Measurements from ENCODE around the gene BCKDHB.
"Not testable (repeated sequence)": the region's sequence is repeated elsewhere in the genome, so short reads cannot be mapped to it uniquely, and the experiment has no call there.

The BCKDHB gene

GRCh38 chr6:80211286-80211685 is 104.8 kb downstream of the BCKDHB start:
- DNase-seq, result no peak

- not testable (repeated sequence) for DNase-seq
These were observed 105.4 kb downstream of the BCKDHB start for GRCh38 chr6:80211890-80212289.

- DNase-seq, result peak in 1 of 2 donors; percentile 31
These were observed 108.1 kb downstream of the BCKDHB start for GRCh38 chr6:80214436-80215022.

- no peak for DNase-seq
These were observed 108.6 kb downstream of the BCKDHB start for GRCh38 chr6:80215063-80215462.

- no peak for DNase-seq
These were observed 111.3 kb downstream of the BCKDHB start for GRCh38 chr6:80217794-80218193.

- no peak for DNase-seq
These were observed 117.3 kb downstream of the BCKDHB start for GRCh38 chr6:80223743-80224212.

GRCh38 chr6:80226151-80226550 is 119.7 kb downstream of the BCKDHB start:
- no peak for DNase-seq

- no peak for DNase-seq
These were observed 120.2 kb downstream of the BCKDHB start for GRCh38 chr6:80226699-80227098.

- DNase-seq, result no peak
These were observed 121.2 kb downstream of the BCKDHB start for GRCh38 chr6:80227545-80228105.

- DNase-seq, result no peak
These were observed 126.8 kb downstream of the BCKDHB start for GRCh38 chr6:80233262-80233661.

- no peak for DNase-seq
These were observed 127.5 kb downstream of the BCKDHB start for GRCh38 chr6:80233958-80234357.

- no peak for DNase-seq
These were observed 127.9 kb downstream of the BCKDHB start for GRCh38 chr6:80234401-80234800.

- no peak for DNase-seq
These were observed 128.4 kb downstream of the BCKDHB start for GRCh38 chr6:80234908-80235307.

- DNase-seq, result no peak
These were observed 129.2 kb downstream of the BCKDHB start for GRCh38 chr6:80235647-80236046.

GRCh38 chr6:80238754-80239153 is 132.3 kb downstream of the BCKDHB start:
- not testable (repeated sequence) for DNase-seq

GRCh38 chr6:80245043-80245442 is 138.6 kb downstream of the BCKDHB start:
- no peak for DNase-seq

GRCh38 chr6:80249897-80250296 is 143.4 kb downstream of the BCKDHB start:
- DNase-seq, result no peak

GRCh38 chr6:80250391-80250997 is 144.0 kb downstream of the BCKDHB start:
- DNase-seq, result no peak

GRCh38 chr6:80251321-80251720 is 144.8 kb downstream of the BCKDHB start:
- DNase-seq, result no peak

- DNase-seq, result no peak
These were observed 148.2 kb downstream of the BCKDHB start for GRCh38 chr6:80254716-80255115.

- no peak for DNase-seq
These were observed 150.2 kb downstream of the BCKDHB start for GRCh38 chr6:80256691-80257090.

- DNase-seq, result no peak
These were observed 152.6 kb downstream of the BCKDHB start for GRCh38 chr6:80259118-80259517.

- DNase-seq, result no peak
These were observed 157.1 kb downstream of the BCKDHB start for GRCh38 chr6:80263585-80263984.

Data from CD4-positive, alpha-beta T cell treated with Interferon alpha-2 for 1 hour (primary cell).